Upper lobe of left lung (tissue), 6 donors: Measurements from ENCODE around the gene TDRD1. TPM values are rescaled to one million over a fixed set of nuclear protein-coding genes. Genes with fewer than 3 reads are reported as not detected.

Experiments used
- ATAC-seq, 2 donors: fragments of 200-7000 bp; cut with Tn5 transposase; one replicate each; pipeline ENCODE4 v1.9.1; 2022; ENCODE audit warnings: mild to moderate bottlenecking in 2 of 2, moderate library complexity in 2 of 2; ENCODE audit not compliant: low FRiP score in 2 of 2
- DNase-seq, 2 donors: peaks; one replicate each; pipeline ENCODE4 v3.0.0-alpha.2; 2019 to 2020
- H3K27ac ChIP-seq, 4 donors: fragments of 200-600 bp; sonication (generic); one replicate each; pipeline ENCODE4 v1.5.1; 2016 to 2019
- H3K27me3 ChIP-seq, 4 donors: fragments of 200-600 bp; sonication (generic); one replicate each; pipeline ENCODE4 v1.5.1; 2017 to 2019
- H3K36me3 ChIP-seq, 4 donors: fragments of 200-600 bp; sonication (generic); one replicate each; pipeline ENCODE4 v1.5.1; 2016 to 2019
- H3K4me1 ChIP-seq, 4 donors: fragments of 200-600 bp; sonication (generic); one replicate each; pipeline ENCODE4 v1.5.1; 2018 to 2019
- H3K4me3 ChIP-seq, 4 donors: fragments of 200-600 bp; sonication (generic); one replicate each; pipeline ENCODE4 v1.5.1; 2017 to 2019; ENCODE audit warnings: mild to moderate bottlenecking in 2 of 4, moderate library complexity in 1 of 4
- H3K9me3 ChIP-seq, 4 donors: fragments of 200-600 bp; sonication (generic); one replicate each; pipeline ENCODE4 v1.5.1; 2018 to 2019
- EP300 ChIP-seq, 4 donors: sonication (generic); formaldehyde crosslinking; IDR thresholded peaks; one replicate each; pipeline ENCODE4 v1.5.1; 2017; ENCODE audit warnings: antibody characterized with exemption in 4 of 4, control low read depth in 2 of 4
- POLR2A ChIP-seq, 4 donors: fragments of 450-650 bp; IDR thresholded peaks; one replicate each; pipeline ENCODE4 v1.5.1; 2016 to 2017; ENCODE audit warnings: antibody characterized with exemption in 4 of 4, mild to moderate bottlenecking in 2 of 4
- POLR2AphosphoS5 ChIP-seq, 2 donors: sonication (generic); formaldehyde crosslinking; IDR thresholded peaks; one replicate each; pipeline ENCODE4 v1.5.1; 2017; ENCODE audit warnings: antibody characterized with exemption in 2 of 2
- WGBS, 2 donors: methylation state at CpG; one replicate each; pipeline ENCODE4 v1.1.5; 2017 to 2018; 5-methylcytosine and 5-hydroxymethylcytosine counted together
- small RNA-seq, 4 donors: library from RNA; depleted of rRNA; stranded (forward); fragments of <200 nt; gene quantifications; one replicate each; pipeline ENCODE3, GENCODE V24; 2016
- total RNA-seq, 6 donors: library from RNA; depleted of rRNA in 4 of 6; stranded (reverse); fragments of >200 nt in 4 of 6; gene quantifications; one replicate each; pipeline versions ENCODE4 v1.1.0 to v1.2.1, GENCODE V29; 2016 to 2021
- TF ChIP-seq, protein P1 (sequence below), 6 experiments: fragments of 450-650 bp in 4 of 6; fragments of 200-600 bp in 2 of 6; sonication (generic) in 2 of 6; IDR thresholded peaks; one replicate each; pipeline ENCODE4 v1.5.1; 2016 to 2019; ENCODE audit warnings: antibody characterized with exemption in 6 of 6
- donor health status: DM: no; HTN: no; CAD: no; lungs with moderate emphysema.
- donor health status: DM: no; HTN: yes; CAD: no; lungs with severe emphysema.

Gene TDRD1
- total RNA-seq, 6 donors from 2014 or later, result 0.10 to 0.17 (median 0.14) TPM; not detected in 2

DNA sequence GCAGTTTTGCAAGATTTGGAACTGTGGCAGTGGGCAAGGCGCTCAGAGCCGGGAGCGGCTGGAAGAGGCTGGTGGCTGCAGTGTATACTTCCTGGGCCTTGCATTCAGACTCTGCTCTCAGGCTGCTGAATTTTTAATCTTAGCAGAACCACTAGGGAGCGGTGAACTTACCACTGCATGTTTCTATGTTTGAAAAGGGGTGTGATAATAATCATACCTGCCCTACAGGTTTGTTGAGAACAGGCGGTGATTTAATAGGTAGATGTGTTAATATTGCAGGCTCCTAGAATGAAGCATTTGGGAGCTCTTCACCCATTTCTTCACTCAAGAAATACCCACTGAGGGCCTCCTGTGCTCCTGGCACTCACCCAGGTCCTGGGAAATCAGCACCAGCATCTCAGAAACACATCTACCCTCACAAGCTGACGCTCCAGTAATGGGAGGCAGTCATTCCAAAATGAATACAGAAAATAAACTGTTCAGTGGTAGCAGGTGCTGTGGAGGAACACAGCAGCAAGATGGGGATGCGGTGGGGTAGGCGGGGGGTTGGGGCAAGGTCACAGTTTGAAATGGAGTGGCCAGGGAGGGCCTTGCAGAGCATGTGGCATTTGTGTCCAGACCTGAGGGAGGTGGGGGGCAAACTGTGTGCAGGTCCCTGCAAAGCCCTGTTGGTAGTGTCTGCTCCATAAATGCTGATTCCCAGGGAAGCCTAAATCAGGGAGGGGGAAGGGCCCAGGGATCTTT lies 100.9 kb downstream of the TDRD1 start:
- no peak overlapping the region for H3K27ac ChIP-seq
- TF ChIP-seq, protein P1, sequence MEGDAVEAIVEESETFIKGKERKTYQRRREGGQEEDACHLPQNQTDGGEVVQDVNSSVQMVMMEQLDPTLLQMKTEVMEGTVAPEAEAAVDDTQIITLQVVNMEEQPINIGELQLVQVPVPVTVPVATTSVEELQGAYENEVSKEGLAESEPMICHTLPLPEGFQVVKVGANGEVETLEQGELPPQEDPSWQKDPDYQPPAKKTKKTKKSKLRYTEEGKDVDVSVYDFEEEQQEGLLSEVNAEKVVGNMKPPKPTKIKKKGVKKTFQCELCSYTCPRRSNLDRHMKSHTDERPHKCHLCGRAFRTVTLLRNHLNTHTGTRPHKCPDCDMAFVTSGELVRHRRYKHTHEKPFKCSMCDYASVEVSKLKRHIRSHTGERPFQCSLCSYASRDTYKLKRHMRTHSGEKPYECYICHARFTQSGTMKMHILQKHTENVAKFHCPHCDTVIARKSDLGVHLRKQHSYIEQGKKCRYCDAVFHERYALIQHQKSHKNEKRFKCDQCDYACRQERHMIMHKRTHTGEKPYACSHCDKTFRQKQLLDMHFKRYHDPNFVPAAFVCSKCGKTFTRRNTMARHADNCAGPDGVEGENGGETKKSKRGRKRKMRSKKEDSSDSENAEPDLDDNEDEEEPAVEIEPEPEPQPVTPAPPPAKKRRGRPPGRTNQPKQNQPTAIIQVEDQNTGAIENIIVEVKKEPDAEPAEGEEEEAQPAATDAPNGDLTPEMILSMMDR (IDR thresholded peaks at IDR 0.05), result no peak
- TF ChIP-seq POLR2AphosphoS5 (IDR thresholded peaks at IDR 0.05), result no peak
- H3K36me3 ChIP-seq, result no peaks in the 10 kb centered on the region
- H3K9me3 ChIP-seq, result no peaks in the 10 kb centered on the region
- H3K4me3 ChIP-seq, result no peak overlapping the region
- peaks cover 0 to 12% (median 0%) of the 10 kb centered on the region in 4 donors for H3K4me1 ChIP-seq
- WGBS, 2 donors, result 82 to 93% methylated on average over 5 to 8 of the region's 8 CpGs
- DNase-seq (no peak), ATAC-seq (no peak)
- no peaks in the 10 kb centered on the region for H3K27me3 ChIP-seq

DNA sequence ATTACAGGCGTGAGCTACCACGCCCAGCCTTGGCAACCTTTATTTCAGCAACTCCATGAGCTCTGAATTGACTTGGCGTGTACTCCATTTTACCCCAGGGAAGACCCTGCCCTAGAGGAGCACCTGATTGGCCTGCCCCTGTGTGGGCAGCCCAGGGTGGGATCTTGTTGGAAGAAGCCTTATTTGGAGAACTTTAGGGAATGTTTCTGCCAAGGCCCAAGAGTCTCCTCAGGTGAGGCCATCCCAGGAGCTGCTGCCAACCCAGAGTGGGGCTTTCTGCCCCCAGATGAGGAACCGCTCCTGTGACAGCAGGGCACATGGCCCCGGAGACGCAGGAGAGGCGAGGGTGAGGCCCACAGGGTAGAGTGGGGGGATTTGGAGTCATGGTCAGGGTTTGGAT lies 101.9 kb downstream of the TDRD1 start:
- 81 to 88% methylated on average over 3 to 6 of the region's 7 CpGs for WGBS, 2 donors
- DNase-seq, result no peak
- H3K27me3 ChIP-seq, result no peaks in the 10 kb centered on the region
- H3K36me3 ChIP-seq, result no peaks in the 10 kb centered on the region
- no peak for ATAC-seq
- no peak for TF ChIP-seq POLR2A (IDR thresholded peaks at IDR 0.05)
- TF ChIP-seq, protein P1 (IDR thresholded peaks at IDR 0.05), result no peak
- TF ChIP-seq POLR2AphosphoS5 (IDR thresholded peaks at IDR 0.05), result no peak
- TF ChIP-seq EP300 (IDR thresholded peaks at IDR 0.05), result no peak
- no peak overlapping the region for H3K27ac ChIP-seq
- no peaks in the 10 kb centered on the region for H3K9me3 ChIP-seq
- no peak overlapping the region for H3K4me3 ChIP-seq
- H3K4me1 ChIP-seq, result peaks cover 0 to 12% (median 0%) of the 10 kb centered on the region in 4 donors

DNA sequence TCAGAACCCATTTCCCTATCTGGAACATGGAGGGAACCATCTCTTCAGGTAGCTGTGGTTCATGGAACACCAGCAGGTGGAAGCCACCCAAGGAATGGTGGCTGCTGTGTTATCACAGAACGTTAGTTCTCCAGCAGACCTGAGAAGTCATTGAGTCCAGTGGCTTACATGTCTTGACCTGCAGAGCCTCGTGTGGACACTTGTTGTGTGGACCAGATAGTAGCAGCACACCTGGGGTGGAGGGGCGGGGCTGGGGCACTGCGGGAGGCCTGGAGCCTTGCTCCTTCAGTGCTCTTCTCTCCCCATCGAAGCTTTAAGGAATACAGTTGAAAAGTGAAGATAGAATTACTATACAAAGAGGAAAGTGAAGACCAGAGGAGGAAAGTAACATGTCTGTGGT lies 102.3 kb downstream of the TDRD1 start:
- TF ChIP-seq POLR2AphosphoS5 (IDR thresholded peaks at IDR 0.05) (no peak), POLR2A (IDR thresholded peaks at IDR 0.05) (no peak), EP300 (IDR thresholded peaks at IDR 0.05) (no peak)
- TF ChIP-seq, protein P1 (IDR thresholded peaks at IDR 0.05), result no peak
- peaks cover 0 to 12% (median 0%) of the 10 kb centered on the region in 4 donors for H3K4me1 ChIP-seq
- 61 to 72% methylated on average over 5 of the region's 5 CpGs for WGBS, 2 donors

More for the DNA sequence above, 102.3 kb downstream of the TDRD1 start:
- no peaks in the 10 kb centered on the region for H3K9me3 ChIP-seq
- H3K4me3 ChIP-seq, result no peak overlapping the region
- H3K36me3 ChIP-seq, result no peaks in the 10 kb centered on the region
- no peak overlapping the region for H3K27ac ChIP-seq
- peak; percentile 12 to 36 for DNase-seq
- no peak for ATAC-seq
- no peaks in the 10 kb centered on the region for H3K27me3 ChIP-seq

Small RNA genes lying within 50 kb of the gene (small RNA-seq; reads per million reads assigned to genes)
- 0 reads per million in 4 donors for gene RF02277

Other genes with a start within 250 kb of the TDRD1 start
- 10 to 100 TPM; 18.9 to 37.2 (median 26.8) TPM for gene ADRB1, start 135.5 kb upstream of the TDRD1 start, total RNA-seq
- 10 to 100 TPM; 21.4 to 90.0 (median 30.9) TPM for gene CCDC186, start 5.2 kb upstream of the TDRD1 start, total RNA-seq
- 10 to 100 TPM in 4 of 6 donors, 1 to 10 TPM in 2; 8.3 to 17.8 (median 12.4) TPM for gene VWA2, start 59.9 kb downstream of the TDRD1 start, total RNA-seq
- 1 to 10 TPM; 2.3 to 9.6 (median 3.4) TPM for gene AFAP1L2, start 225.1 kb downstream of the TDRD1 start, total RNA-seq